AG09319 (cell line): ENCODE data around the gene NHS.

ENCODE experiments used
- DNase-seq: peaks from one replicate; pipeline ENCODE4 v3.0.0-alpha.2; 2010; ENCODE audit warnings: low read depth; ENCODE audit errors: extremely low read depth
- TF ChIP-seq, protein P1 (sequence below): IDR thresholded peaks from 2 replicates; pipeline ENCODE4 v1.5.1; 2011; ENCODE audit warnings: low read depth, mild to moderate bottlenecking, inconsistent platforms, low read length, moderate library complexity

Gene NHS

DNA sequence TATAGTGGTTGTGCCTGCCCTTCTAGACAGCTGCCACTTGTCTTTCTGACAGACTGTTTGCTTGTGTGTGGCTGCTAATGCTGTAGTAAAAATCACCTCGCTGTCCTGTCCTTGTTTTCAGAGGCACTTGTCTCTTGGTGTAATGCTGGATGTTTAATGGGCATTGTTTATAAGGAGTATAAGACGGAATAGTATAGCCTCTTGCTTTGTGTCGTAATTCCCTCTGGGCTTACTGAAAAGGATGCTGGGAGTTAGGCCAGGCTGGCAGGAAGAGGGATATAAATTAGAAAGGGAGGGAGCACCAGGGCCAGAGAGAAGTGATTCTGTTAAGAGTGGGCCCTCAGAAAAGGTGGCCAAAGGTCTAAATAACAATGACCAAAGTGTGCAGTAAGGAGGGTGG is 29.0 kb downstream of the NHS start:
- TF ChIP-seq, protein P1, sequence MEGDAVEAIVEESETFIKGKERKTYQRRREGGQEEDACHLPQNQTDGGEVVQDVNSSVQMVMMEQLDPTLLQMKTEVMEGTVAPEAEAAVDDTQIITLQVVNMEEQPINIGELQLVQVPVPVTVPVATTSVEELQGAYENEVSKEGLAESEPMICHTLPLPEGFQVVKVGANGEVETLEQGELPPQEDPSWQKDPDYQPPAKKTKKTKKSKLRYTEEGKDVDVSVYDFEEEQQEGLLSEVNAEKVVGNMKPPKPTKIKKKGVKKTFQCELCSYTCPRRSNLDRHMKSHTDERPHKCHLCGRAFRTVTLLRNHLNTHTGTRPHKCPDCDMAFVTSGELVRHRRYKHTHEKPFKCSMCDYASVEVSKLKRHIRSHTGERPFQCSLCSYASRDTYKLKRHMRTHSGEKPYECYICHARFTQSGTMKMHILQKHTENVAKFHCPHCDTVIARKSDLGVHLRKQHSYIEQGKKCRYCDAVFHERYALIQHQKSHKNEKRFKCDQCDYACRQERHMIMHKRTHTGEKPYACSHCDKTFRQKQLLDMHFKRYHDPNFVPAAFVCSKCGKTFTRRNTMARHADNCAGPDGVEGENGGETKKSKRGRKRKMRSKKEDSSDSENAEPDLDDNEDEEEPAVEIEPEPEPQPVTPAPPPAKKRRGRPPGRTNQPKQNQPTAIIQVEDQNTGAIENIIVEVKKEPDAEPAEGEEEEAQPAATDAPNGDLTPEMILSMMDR, result no peak
- DNase-seq, result no peak

DNA sequence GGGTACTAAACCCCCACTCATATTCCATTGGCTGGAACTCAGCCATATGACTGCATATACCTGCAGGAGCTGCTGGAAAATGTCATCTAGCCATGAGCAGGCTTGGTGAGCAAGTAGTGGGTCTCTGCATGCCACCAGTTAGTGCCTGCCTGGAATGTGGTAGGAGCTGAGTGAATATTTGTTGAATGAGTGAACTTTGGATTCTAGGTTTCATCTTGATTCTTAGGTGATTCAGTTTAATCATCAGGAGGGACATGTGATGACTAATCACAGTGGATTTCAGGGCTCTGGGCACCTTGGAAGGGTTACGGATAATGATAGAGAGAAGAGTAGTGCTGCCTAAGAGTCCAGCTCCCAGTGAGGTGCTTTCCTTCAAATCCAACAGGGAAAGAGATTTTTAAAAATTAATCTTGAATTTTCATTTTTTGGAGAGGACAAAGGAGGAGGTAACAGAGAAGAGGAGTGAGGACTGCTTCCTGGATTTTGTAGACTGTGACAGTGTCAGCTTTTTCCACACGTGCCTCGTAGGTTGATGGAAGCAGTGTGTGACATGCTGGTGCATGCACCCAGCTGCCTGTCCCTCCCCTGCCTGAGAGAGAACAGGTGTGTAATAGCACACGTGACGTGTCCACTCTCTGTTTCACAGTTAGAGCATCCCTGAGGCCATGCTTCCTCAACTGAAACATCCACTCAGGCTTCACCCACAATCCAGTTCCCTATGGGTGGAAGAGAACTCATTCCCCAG is 30.4 kb downstream of the NHS start:
- TF ChIP-seq, protein P1, result no peak
- DNase-seq, result no peak

DNA sequence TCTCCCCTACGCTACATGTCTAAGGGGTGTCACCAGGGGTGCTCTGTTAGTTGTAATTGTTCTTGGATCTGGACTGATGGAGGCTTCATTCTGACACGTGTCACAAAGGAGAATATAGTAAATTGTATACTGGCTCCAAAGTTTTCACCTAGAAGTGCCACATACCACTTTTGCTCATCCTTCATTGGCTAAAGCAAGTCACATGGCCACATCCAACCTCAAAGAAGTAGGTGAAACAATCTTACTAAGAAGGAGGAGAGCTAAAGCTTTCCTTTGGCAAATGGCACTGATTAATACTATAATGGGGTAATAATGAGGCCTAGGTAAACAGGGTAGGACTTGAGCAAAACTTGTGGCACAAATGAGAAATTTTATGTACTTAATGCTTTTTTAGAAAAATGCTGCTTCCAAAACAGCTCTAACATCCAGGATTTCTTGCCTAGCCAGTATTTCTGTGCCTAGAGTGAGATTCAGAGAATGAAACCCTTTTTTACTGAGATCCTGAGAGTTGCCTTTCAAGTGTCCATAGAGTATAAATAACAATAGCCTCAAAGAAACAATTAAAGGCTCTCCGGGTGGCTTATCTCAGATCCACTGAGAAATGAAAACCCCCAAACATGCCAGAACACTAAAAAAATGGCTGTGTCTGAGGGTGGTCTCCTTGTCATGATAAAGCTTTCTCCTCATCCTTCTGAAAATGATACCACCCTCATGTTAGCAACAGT is 34.7 kb downstream of the NHS start:
- no peak for DNase-seq

DNA sequence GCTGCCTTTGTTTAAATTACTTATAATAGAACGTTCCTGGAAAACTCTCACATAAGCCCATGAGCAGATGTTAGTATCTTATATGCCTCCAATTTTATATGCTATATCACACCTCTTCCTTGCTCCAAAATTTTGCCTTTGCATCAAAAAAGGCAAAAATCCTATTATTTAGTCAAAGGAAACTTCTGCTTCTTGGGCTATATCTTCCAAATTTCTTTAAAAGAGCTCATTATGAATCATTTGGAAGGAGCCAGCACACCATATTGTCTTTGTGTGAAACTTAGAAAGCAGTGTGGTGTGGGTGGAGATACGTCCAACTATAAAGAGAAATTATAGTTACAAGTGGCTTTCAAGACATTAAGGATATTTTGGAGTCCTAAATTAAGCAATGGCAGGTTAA is 35.7 kb downstream of the NHS start:
- TF ChIP-seq, protein P1, result no peak
- DNase-seq, result no peak

More for the DNA sequence above, 34.7 kb downstream of the NHS start:
- TF ChIP-seq, protein P1, result no peak

DNA sequence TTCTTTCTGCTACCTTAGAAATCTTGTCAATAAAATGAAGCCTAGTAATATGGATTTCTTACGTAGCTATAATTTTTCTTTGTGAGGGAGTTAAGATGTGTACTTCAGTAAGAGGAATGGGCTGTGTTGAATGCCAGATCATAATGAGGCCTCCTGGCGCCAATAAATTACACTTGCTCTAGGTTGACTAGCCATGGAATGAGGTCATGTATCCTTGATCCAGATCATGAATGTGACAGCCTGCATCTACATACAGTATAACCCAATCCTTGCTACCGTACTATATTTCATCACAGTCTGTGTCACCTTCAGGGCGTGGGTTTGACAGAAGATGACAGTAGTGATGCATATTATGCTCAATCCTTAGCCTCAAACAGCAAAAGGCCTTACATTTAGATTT is 36.2 kb downstream of the NHS start:
- DNase-seq, result no peak
- TF ChIP-seq, protein P1, result no peak

DNA sequence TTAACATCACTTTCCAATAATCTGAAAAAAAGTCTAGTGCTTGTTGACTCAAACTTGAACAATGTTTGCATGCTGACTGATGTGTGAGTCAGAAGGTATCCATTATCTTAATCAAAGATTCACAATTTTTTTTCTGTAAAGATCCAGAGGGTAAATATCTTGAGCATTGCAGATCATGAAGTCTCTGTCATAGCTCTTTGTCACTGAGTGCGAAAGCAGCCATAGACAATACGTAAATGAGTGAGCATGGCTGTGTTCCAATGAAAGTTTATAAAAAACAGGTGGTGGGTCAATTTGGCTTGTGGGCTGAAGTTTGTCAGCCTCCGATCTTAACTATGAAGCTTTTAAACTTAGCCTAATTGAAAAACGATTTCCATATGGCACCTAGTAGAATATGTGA is 37.7 kb downstream of the NHS start:
- TF ChIP-seq, protein P1, result no peak
- peak; percentile 43 for DNase-seq

DNA sequence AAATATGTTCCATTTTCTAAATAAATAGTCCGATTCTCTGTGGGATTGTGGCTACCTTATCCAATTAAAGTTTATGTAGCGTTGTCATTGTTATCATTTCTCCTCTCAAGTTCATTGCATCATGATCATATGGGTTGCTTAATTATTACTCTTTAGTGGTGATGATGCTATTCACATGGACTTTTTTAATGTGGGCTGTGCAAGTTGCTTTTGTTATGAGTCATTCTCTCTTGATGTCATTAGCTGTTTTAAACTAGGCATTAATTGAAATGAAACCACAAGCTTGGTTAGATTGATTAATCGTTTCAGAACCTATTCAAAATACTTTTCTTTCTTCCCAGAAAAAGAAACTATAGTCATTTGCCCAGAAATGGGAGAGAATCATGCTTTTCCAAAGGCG is 38.2 kb downstream of the NHS start:
- peak; percentile 54 for DNase-seq
- TF ChIP-seq, protein P1, result no peak
